ENCODE measurements around the gene MAP2K5.

MAP2K5 gene

GRCh38 chr15:67788986-67789385 is 246.5 kb downstream of the MAP2K5 start:
- DNase-seq: no peak

- DNase-seq: no peak
Observed at GRCh38 chr15:67790610-67791319, 248.3 kb downstream of the MAP2K5 start.

- DNase-seq: no peak
Observed at GRCh38 chr15:67792250-67792942, 249.9 kb downstream of the MAP2K5 start.

- no peak for DNase-seq
Observed at GRCh38 chr15:67794832-67795574, 252.5 kb downstream of the MAP2K5 start.

GRCh38 chr15:67796196-67797127 is 254.0 kb downstream of the MAP2K5 start:
- no peak for DNase-seq

GRCh38 chr15:67799801-67800205 is 257.3 kb downstream of the MAP2K5 start:
- DNase-seq: no peak

GRCh38 chr15:67801142-67801541 is 258.6 kb downstream of the MAP2K5 start:
- no peak for DNase-seq

- DNase-seq: no peak
Observed at GRCh38 chr15:67801926-67802914, 259.7 kb downstream of the MAP2K5 start.

GRCh38 chr15:67803299-67803698 is 260.8 kb downstream of the MAP2K5 start:
- no peak for DNase-seq

GRCh38 chr15:67803996-67804843 is 261.7 kb downstream of the MAP2K5 start:
- DNase-seq: no peak

- DNase-seq: no peak
Observed at GRCh38 chr15:67805008-67805665, 262.6 kb downstream of the MAP2K5 start.

- no peak for DNase-seq
Observed at GRCh38 chr15:67805666-67806516, 263.4 kb downstream of the MAP2K5 start.

GRCh38 chr15:67806536-67806935 is 264.0 kb downstream of the MAP2K5 start:
- DNase-seq: no peak

- no peak for DNase-seq
Observed at GRCh38 chr15:67807141-67807540, 264.6 kb downstream of the MAP2K5 start.

- no peak for DNase-seq
Observed at GRCh38 chr15:67807836-67808235, 265.3 kb downstream of the MAP2K5 start.

GRCh38 chr15:67808821-67809220 is 266.3 kb downstream of the MAP2K5 start:
- no peak for DNase-seq

GRCh38 chr15:67809441-67809840 is 266.9 kb downstream of the MAP2K5 start:
- DNase-seq: no peak

GRCh38 chr15:67809866-67810265 is 267.4 kb downstream of the MAP2K5 start:
- DNase-seq: no peak

- DNase-seq: no peak
Observed at GRCh38 chr15:67812241-67812644, 269.7 kb downstream of the MAP2K5 start.
